HL-60 (cell line): ENCODE data around the gene GCLC.

Source experiments
- DNase-seq, 2 experiments: peaks; one replicate each; pipeline ENCODE4 v3.0.0-alpha.2; 2010 to 2020; ENCODE audit warnings: low read depth in 1 of 2, low spot score in 1 of 2
- H3K27ac ChIP-seq: fragments of 250-450 bp; sonication (Bioruptor Pico); replicated peaks from 2 replicates; pipeline ENCODE4 v1.5.1; 2020; ENCODE audit warnings: mild to moderate bottlenecking, moderate library complexity
- H3K27me3 ChIP-seq: fragments of 250-450 bp; sonication (Bioruptor Pico); 2 replicates; pipeline ENCODE4 v1.5.1; 2021; ENCODE audit warnings: mild to moderate bottlenecking, moderate library complexity; ENCODE audit not compliant: insufficient read depth, poor library complexity, severe bottlenecking
- H3K4me3 ChIP-seq: replicated peaks from 2 replicates; pipeline ENCODE4 v1.5.1; 2011; ENCODE audit warnings: mild to moderate bottlenecking, control low read depth, low read length; ENCODE audit not compliant: insufficient read depth
- GABPA ChIP-seq: IDR thresholded peaks from 2 replicates; pipeline ENCODE4 v1.6.1; 2012; ENCODE audit warnings: low read depth
- POLR2AphosphoS5 ChIP-seq: IDR thresholded peaks from 2 replicates; pipeline ENCODE4 v1.6.1; 2012; ENCODE audit warnings: low read depth
- SPI1 ChIP-seq: IDR thresholded peaks from 2 replicates; pipeline ENCODE4 v1.6.1; 2012; ENCODE audit warnings: low read depth, mild to moderate bottlenecking, borderline replicate concordance
- TF ChIP-seq, protein P1 (sequence below): IDR thresholded peaks from 2 replicates; pipeline ENCODE4 v1.6.1; 2012; ENCODE audit warnings: low read depth; ENCODE audit not compliant: insufficient replicate concordance
- TF ChIP-seq, protein P2 (sequence below): IDR thresholded peaks from one replicate; pipeline ENCODE4 v1.5.1; 2011; ENCODE audit warnings: low read length, control low read depth, inconsistent platforms; ENCODE audit not compliant: insufficient read depth

The GCLC gene

DNA sequence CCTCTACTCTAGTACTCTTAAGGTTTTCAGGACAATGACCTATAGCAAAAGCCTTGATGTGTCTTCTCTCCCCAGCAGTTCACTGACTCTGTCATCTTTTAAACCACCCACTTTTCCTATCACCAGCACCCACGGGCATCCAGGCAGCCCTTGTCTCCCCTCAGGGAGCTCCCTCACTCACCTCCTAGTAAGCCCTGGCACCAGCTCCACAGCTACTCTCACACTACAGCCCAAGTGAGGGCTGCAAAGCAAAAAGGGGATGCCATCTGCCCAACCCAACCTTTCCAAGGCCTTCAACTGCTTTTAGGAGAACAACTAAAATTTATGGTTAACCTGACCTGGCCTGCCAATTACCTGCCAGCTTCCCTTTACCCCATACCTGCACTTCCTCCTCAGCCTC, 26.0 kb downstream of the GCLC start:
- TF ChIP-seq GABPA (no peak), SPI1 (no peak), POLR2AphosphoS5 (no peak)
- TF ChIP-seq, protein P1, sequence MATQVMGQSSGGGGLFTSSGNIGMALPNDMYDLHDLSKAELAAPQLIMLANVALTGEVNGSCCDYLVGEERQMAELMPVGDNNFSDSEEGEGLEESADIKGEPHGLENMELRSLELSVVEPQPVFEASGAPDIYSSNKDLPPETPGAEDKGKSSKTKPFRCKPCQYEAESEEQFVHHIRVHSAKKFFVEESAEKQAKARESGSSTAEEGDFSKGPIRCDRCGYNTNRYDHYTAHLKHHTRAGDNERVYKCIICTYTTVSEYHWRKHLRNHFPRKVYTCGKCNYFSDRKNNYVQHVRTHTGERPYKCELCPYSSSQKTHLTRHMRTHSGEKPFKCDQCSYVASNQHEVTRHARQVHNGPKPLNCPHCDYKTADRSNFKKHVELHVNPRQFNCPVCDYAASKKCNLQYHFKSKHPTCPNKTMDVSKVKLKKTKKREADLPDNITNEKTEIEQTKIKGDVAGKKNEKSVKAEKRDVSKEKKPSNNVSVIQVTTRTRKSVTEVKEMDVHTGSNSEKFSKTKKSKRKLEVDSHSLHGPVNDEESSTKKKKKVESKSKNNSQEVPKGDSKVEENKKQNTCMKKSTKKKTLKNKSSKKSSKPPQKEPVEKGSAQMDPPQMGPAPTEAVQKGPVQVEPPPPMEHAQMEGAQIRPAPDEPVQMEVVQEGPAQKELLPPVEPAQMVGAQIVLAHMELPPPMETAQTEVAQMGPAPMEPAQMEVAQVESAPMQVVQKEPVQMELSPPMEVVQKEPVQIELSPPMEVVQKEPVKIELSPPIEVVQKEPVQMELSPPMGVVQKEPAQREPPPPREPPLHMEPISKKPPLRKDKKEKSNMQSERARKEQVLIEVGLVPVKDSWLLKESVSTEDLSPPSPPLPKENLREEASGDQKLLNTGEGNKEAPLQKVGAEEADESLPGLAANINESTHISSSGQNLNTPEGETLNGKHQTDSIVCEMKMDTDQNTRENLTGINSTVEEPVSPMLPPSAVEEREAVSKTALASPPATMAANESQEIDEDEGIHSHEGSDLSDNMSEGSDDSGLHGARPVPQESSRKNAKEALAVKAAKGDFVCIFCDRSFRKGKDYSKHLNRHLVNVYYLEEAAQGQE: no peak
- TF ChIP-seq, protein P2, sequence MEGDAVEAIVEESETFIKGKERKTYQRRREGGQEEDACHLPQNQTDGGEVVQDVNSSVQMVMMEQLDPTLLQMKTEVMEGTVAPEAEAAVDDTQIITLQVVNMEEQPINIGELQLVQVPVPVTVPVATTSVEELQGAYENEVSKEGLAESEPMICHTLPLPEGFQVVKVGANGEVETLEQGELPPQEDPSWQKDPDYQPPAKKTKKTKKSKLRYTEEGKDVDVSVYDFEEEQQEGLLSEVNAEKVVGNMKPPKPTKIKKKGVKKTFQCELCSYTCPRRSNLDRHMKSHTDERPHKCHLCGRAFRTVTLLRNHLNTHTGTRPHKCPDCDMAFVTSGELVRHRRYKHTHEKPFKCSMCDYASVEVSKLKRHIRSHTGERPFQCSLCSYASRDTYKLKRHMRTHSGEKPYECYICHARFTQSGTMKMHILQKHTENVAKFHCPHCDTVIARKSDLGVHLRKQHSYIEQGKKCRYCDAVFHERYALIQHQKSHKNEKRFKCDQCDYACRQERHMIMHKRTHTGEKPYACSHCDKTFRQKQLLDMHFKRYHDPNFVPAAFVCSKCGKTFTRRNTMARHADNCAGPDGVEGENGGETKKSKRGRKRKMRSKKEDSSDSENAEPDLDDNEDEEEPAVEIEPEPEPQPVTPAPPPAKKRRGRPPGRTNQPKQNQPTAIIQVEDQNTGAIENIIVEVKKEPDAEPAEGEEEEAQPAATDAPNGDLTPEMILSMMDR: no peak
- Histone ChIP-seq H3K27me3 (no peaks in the 10 kb centered on the region), H3K4me3 (no peak overlapping the region), H3K27ac (no peak overlapping the region)
- DNase-seq: no peak

DNA sequence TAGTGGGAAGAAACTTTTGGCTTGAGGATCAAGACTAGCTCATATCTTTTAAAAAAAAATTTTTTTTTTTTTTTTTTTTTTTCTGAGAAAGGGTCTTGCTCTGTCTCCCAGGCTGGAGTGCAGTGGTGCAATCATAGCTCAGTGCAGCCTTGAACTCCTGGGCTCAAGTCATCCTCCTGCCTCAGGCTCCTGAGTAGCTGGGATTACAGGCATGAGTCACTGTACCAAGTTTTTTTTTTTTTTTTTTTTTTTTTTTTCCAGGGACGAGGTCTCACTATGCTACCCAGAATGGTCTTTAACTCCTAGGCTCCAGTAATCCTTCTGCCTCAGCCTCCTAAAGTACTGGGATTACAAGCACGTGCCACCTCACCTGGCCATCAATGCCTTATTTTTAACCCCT, 27.9 kb downstream of the GCLC start:
- H3K27ac ChIP-seq: no peak overlapping the region
- H3K27me3 ChIP-seq: no peaks in the 10 kb centered on the region
- no peak for DNase-seq
- TF ChIP-seq, protein P2: no peak
- TF ChIP-seq POLR2AphosphoS5: no peak
- TF ChIP-seq, protein P1: no peak
- TF ChIP-seq GABPA: no peak
- TF ChIP-seq SPI1: no peak
- no peak overlapping the region for H3K4me3 ChIP-seq

DNA sequence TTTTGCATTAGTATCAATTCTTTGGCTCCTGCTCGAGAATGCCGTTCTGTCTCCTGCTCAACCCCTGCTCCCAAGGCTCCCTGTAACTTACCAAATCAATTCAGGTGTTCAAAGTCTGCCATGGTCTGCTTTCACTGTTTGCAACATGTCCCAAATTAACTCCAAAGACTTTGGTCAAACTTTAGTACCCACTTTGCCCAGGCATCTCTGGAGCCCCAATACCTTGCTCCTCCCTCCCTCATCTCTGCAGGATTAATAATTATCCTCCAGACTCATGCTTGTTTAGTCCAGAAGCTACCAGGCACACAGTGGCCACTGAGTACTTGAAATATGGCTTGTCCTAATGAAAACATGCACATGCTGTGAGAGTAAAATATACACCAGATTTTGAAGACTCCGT, 30.2 kb downstream of the GCLC start:
- Histone ChIP-seq H3K27ac (no peak overlapping the region), H3K27me3 (no peaks in the 10 kb centered on the region), H3K4me3 (no peak overlapping the region)
- TF ChIP-seq POLR2AphosphoS5: no peak
- no peak for TF ChIP-seq GABPA
- no peak for DNase-seq

DNA sequence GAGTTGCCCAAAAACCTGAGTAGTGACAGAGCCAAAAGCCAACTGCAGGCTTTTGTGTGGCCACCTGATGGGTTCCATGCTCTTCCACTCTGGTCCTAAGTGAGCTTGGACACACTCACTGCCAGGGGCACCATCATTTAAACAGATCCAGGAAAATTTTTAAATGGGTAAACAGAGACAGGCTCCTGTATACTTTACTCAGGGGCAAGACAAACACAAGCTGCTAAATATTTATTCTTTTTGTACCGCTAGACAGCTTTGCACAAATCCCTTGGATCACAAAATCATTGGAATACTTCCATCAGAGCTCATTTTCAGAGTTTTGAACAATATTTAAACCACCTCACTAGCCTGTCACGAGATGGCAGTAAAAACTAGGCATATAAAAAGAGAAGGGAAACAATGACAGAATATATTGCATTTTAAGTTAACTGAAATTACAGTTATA, 31.4 kb downstream of the GCLC start:
- no peaks in the 10 kb centered on the region for H3K27me3 ChIP-seq
- no peak overlapping the region for H3K27ac ChIP-seq
- TF ChIP-seq, protein P1: no peak
- TF ChIP-seq, protein P2: no peak
- TF ChIP-seq SPI1 (no peak), GABPA (no peak), POLR2AphosphoS5 (no peak)
- no peak for DNase-seq
- no peak overlapping the region for H3K4me3 ChIP-seq
